ENCODE measurements around the gene DOCK4.
A peak's percentile ranks its signal among the peaks of the same experiment; 100 is the strongest.

The DOCK4 gene

DNA sequence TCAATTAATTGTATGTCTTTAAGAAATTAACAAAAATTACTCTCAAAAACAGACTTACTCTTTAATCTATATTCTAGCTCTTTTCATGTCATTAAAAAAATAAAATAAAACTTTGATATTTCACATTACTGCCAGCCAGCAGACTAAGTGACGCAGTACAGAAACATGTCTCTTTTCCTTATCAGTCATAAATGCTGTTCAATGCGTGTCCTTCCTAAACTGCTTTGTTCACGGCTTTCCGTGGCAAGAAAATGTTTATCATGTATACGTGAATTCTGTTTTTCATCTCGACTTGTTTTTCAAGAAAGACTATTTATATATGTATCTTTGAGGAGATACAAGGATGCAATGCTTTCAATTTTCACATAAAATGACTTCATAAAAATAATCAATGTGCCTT is 182.4 kb downstream of the DOCK4 start:
- H3K4me3 ChIP-seq (ENCODE audit: low read depth in 1 of 5, low read length in 5 of 5), result no peak overlapping the region
- H3K27ac ChIP-seq (ENCODE audit: low read depth, low read length), result no peak overlapping the region
- H3K36me3 ChIP-seq (ENCODE audit: control insufficient read depth in 5 of 5, insufficient read depth in 5 of 5, low read length in 5 of 5), result no peaks in the 10 kb centered on the region
- no peaks in the 10 kb centered on the region for H3K9me3 ChIP-seq (ENCODE audit: control insufficient read depth in 5 of 5, low read length in 5 of 5)
- peaks cover 0 to 22% (median 3%) of the 10 kb centered on the region in 5 donors for H3K4me1 ChIP-seq (ENCODE audit: control insufficient read depth in 5 of 5, insufficient read depth in 5 of 5, low read length in 5 of 5)
- H3K27me3 ChIP-seq (ENCODE audit: control insufficient read depth in 5 of 5, insufficient read depth in 4 of 5, low read length in 5 of 5), result no peaks in the 10 kb centered on the region
- no peak overlapping the region for H3K9ac ChIP-seq (ENCODE audit: low read length in 5 of 5)

DNA sequence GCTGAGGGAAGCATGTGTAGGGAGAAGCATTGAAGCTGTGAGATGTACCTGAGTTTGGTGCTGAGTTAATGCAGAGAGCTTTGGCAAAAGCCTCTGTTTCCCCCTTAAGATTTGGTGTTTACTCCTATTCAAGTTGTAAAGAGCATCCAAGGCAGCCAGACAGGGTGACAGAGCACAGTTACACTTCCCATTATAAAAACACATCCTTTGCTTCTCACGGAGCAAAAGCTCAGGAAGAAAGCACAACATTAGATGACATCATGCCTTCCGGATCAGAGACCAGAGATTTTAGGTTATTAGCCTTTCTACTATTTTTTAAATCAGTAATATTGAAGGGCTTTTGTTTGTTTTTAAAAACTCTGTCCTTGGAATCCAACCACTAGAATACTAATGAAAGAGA is 182.9 kb downstream of the DOCK4 start:
- no peaks in the 10 kb centered on the region for H3K9me3 ChIP-seq (ENCODE audit: control insufficient read depth in 5 of 5, low read length in 5 of 5)

DNA sequence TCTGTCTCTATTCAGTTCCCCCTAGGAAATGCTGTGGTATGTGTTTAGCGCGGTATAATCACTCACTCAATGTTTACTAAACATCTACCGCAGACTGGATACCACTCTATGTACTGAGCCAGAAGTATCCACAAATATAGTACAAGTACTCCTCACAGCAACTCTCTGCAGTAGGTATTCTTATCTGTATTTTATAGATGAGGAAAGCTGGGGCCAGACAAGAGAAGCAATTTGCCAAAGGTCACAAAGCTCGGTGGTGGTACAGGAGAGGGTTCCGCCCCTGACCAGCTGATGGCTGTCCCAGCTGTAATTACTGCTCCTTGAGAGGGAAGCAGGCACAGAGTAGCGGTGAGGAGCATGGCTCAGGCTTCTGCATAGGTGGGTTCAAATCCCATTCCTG is 184.1 kb downstream of the DOCK4 start:
- Histone ChIP-seq H3K9ac (ENCODE audit: low read length in 5 of 5) (no peak overlapping the region), H3K27me3 (ENCODE audit: control insufficient read depth in 5 of 5, insufficient read depth in 4 of 5, low read length in 5 of 5) (no peaks in the 10 kb centered on the region), H3K27ac (ENCODE audit: low read depth, low read length) (no peak overlapping the region), H3K36me3 (ENCODE audit: control insufficient read depth in 5 of 5, insufficient read depth in 5 of 5, low read length in 5 of 5) (no peaks in the 10 kb centered on the region), H3K4me1 (ENCODE audit: control insufficient read depth in 5 of 5, insufficient read depth in 5 of 5, low read length in 5 of 5) (peaks cover 0 to 35% (median 12%) of the 10 kb centered on the region in 5 donors), H3K4me3 (ENCODE audit: low read depth in 1 of 5, low read length in 5 of 5) (no peak overlapping the region), H3K9me3 (ENCODE audit: control insufficient read depth in 5 of 5, low read length in 5 of 5) (no peaks in the 10 kb centered on the region)

More for the DNA sequence above, 182.9 kb downstream of the DOCK4 start:
- no peaks in the 10 kb centered on the region for H3K27me3 ChIP-seq (ENCODE audit: control insufficient read depth in 5 of 5, insufficient read depth in 4 of 5, low read length in 5 of 5)
- no peaks in the 10 kb centered on the region for H3K36me3 ChIP-seq (ENCODE audit: control insufficient read depth in 5 of 5, insufficient read depth in 5 of 5, low read length in 5 of 5)
- H3K4me1 ChIP-seq (ENCODE audit: control insufficient read depth in 5 of 5, insufficient read depth in 5 of 5, low read length in 5 of 5), result peaks cover 0 to 27% (median 8%) of the 10 kb centered on the region in 5 donors
- H3K27ac ChIP-seq (ENCODE audit: low read depth, low read length), result peak overlapping the region; percentile 6
- H3K9ac ChIP-seq (ENCODE audit: low read length in 5 of 5), result no peak overlapping the region
- H3K4me3 ChIP-seq (ENCODE audit: low read depth in 1 of 5, low read length in 5 of 5), result no peak overlapping the region

DNA sequence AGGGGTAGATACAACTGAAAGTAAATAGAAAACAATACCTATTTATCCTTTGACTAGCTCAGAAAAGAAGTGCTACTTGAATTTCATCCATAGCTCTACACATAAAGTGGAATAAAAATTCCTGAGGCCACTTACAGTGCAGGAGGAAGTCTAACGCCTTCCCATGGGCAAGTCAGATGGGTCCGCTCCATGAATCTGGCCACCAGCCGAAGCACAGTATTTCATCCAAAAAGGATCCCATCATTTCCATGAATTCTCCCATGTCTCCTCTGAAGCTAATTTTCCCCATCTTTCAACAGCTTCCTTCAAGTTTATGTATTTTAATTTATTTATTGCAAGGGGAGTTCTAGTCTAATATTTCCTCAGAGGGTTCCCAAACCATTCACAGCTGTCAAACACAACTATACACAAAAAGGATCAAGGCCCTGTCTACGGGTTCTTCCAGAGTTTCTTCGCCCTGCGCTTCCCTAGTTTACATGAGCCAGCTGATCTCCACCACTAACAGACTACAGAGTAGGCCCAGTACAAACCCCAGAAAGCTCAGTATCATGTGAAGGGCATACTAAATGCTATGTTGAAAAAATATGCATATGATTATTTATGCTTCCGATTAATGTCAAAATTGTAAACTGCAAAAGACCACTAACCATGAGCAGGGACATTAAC is 184.7 kb downstream of the DOCK4 start:
- Histone ChIP-seq H3K27me3 (ENCODE audit: control insufficient read depth in 5 of 5, insufficient read depth in 4 of 5, low read length in 5 of 5) (no peaks in the 10 kb centered on the region), H3K4me1 (ENCODE audit: control insufficient read depth in 5 of 5, insufficient read depth in 5 of 5, low read length in 5 of 5) (peaks cover 0 to 35% (median 12%) of the 10 kb centered on the region in 5 donors), H3K36me3 (ENCODE audit: control insufficient read depth in 5 of 5, insufficient read depth in 5 of 5, low read length in 5 of 5) (no peaks in the 10 kb centered on the region), H3K4me3 (ENCODE audit: low read depth in 1 of 5, low read length in 5 of 5) (no peak overlapping the region), H3K9ac (ENCODE audit: low read length in 5 of 5) (no peak overlapping the region), H3K9me3 (ENCODE audit: control insufficient read depth in 5 of 5, low read length in 5 of 5) (no peaks in the 10 kb centered on the region), H3K27ac (ENCODE audit: low read depth, low read length) (no peak overlapping the region)

DNA sequence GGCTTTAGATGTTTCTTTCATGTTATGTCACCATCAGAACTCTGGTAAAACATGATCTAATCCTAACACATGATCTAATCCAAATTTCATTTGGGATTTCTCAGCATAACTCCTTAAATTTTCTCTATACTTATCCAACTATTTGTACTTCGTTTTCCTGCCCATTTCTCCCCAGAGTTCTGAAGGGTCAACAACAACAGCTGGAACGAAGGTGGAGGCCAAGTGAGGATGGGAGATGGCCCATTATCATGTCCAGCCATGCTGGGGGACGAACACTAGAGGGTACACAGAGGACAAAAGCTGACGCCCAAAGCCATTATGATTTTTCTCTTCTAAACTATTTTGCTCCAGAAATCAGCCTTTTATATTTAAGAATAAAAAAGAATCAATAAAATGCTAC is 185.4 kb downstream of the DOCK4 start:
- H3K27ac ChIP-seq (ENCODE audit: low read depth, low read length), result no peak overlapping the region
- H3K4me1 ChIP-seq (ENCODE audit: control insufficient read depth in 5 of 5, insufficient read depth in 5 of 5, low read length in 5 of 5), result peaks cover 0 to 35% (median 12%) of the 10 kb centered on the region in 5 donors
- no peaks in the 10 kb centered on the region for H3K27me3 ChIP-seq (ENCODE audit: control insufficient read depth in 5 of 5, insufficient read depth in 4 of 5, low read length in 5 of 5)
- no peak overlapping the region for H3K9ac ChIP-seq (ENCODE audit: low read length in 5 of 5)
- no peak overlapping the region for H3K4me3 ChIP-seq (ENCODE audit: low read depth in 1 of 5, low read length in 5 of 5)
- H3K36me3 ChIP-seq (ENCODE audit: control insufficient read depth in 5 of 5, insufficient read depth in 5 of 5, low read length in 5 of 5), result no peaks in the 10 kb centered on the region
- H3K9me3 ChIP-seq (ENCODE audit: control insufficient read depth in 5 of 5, low read length in 5 of 5), result no peaks in the 10 kb centered on the region

DNA sequence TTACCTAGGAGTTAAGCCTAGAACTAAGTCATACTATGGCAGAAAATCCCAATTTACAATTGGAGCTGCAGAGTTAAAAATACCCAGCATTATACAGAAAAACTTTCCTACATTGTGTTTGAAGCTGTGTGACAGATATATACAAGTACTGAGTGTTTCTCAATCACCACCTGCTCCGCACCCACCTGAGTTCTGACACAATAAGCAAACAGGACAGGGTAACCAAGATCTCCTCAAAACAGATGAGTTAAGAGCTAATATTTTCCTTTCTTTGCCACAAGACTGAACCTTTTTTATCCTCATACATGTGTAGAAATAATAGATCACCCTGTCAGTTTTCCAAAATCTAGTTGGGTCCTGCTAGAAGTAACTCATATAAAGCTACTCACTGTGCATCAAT is 186.3 kb downstream of the DOCK4 start:
- Histone ChIP-seq H3K27me3 (ENCODE audit: control insufficient read depth in 5 of 5, insufficient read depth in 4 of 5, low read length in 5 of 5) (no peaks in the 10 kb centered on the region), H3K4me1 (ENCODE audit: control insufficient read depth in 5 of 5, insufficient read depth in 5 of 5, low read length in 5 of 5) (peaks cover 0 to 35% (median 12%) of the 10 kb centered on the region in 5 donors), H3K9me3 (ENCODE audit: control insufficient read depth in 5 of 5, low read length in 5 of 5) (no peaks in the 10 kb centered on the region), H3K9ac (ENCODE audit: low read length in 5 of 5) (no peak overlapping the region), H3K27ac (ENCODE audit: low read depth, low read length) (no peak overlapping the region), H3K4me3 (ENCODE audit: low read depth in 1 of 5, low read length in 5 of 5) (no peak overlapping the region), H3K36me3 (ENCODE audit: control insufficient read depth in 5 of 5, insufficient read depth in 5 of 5, low read length in 5 of 5) (no peaks in the 10 kb centered on the region)

DNA sequence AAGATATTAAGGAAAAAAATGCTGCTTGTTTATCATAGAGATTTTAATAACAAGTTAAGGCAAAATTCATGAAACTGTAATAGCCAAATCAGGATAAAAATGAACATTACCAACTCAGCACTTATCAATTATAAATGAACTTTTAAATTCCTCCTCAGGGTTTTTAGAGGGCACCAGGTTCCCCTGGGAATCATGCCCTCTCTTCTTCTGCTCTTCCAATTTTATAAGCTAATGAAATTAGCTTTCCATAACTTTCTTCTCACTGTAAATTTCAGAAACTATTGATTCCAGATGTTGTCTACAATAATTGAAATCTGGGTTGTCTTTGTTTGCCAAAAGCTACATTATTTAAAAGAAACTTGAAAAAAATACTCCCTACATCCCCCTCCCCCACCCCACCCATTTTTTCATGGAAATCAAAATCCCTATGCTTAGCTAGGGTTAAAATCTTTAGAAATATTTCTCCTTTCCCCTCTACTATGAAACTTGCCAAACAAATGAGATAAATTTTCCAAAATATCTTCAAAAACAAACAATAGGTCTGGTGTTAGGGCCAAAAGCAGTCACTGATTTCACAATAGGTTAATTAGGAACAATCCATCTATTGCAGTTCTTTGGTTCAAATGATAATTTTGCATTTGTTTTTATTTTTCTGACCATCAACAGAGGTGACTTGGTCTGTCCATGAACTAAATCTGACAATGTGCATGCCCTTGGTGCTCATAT is 187.7 kb downstream of the DOCK4 start:
- no peak overlapping the region for H3K9ac ChIP-seq (ENCODE audit: low read length in 5 of 5)
- no peaks in the 10 kb centered on the region for H3K9me3 ChIP-seq (ENCODE audit: control insufficient read depth in 5 of 5, low read length in 5 of 5)
- H3K4me3 ChIP-seq (ENCODE audit: low read depth in 1 of 5, low read length in 5 of 5), result no peak overlapping the region
- H3K27ac ChIP-seq (ENCODE audit: low read depth, low read length), result no peak overlapping the region
- H3K27me3 ChIP-seq (ENCODE audit: control insufficient read depth in 5 of 5, insufficient read depth in 4 of 5, low read length in 5 of 5), result no peaks in the 10 kb centered on the region
- peaks cover 0 to 35% (median 12%) of the 10 kb centered on the region in 5 donors for H3K4me1 ChIP-seq (ENCODE audit: control insufficient read depth in 5 of 5, insufficient read depth in 5 of 5, low read length in 5 of 5)
- no peaks in the 10 kb centered on the region for H3K36me3 ChIP-seq (ENCODE audit: control insufficient read depth in 5 of 5, insufficient read depth in 5 of 5, low read length in 5 of 5)

DNA sequence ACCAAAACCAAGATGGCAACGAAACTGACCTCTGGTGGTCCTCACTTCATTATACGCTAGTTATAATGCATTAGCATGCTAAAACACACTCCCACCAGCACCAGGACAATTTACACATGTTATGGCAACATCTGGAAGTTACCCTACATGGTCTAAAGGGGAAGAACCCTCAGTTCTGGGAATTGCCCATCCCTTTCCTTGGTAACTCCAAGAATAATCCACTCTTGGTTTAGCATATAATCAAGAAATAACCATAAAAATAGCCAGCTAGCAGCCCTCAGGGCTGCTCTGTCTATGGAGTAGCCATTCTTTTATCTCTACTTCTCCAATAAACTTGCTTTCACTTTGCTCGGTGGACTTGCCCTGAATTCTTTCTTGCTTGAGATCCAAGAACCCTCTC is 191.1 kb downstream of the DOCK4 start:
- no peaks in the 10 kb centered on the region for H3K36me3 ChIP-seq (ENCODE audit: control insufficient read depth in 5 of 5, insufficient read depth in 5 of 5, low read length in 5 of 5)
- H3K4me3 ChIP-seq (ENCODE audit: low read depth in 1 of 5, low read length in 5 of 5), result no peak overlapping the region
- peaks cover 0 to 27% (median 18%) of the 10 kb centered on the region in 5 donors for H3K4me1 ChIP-seq (ENCODE audit: control insufficient read depth in 5 of 5, insufficient read depth in 5 of 5, low read length in 5 of 5)
- H3K27ac ChIP-seq (ENCODE audit: low read depth, low read length), result no peak overlapping the region
- no peaks in the 10 kb centered on the region for H3K9me3 ChIP-seq (ENCODE audit: control insufficient read depth in 5 of 5, low read length in 5 of 5)
- H3K9ac ChIP-seq (ENCODE audit: low read length in 5 of 5), result no peak overlapping the region
- H3K27me3 ChIP-seq (ENCODE audit: control insufficient read depth in 5 of 5, insufficient read depth in 4 of 5, low read length in 5 of 5), result no peaks in the 10 kb centered on the region

DNA sequence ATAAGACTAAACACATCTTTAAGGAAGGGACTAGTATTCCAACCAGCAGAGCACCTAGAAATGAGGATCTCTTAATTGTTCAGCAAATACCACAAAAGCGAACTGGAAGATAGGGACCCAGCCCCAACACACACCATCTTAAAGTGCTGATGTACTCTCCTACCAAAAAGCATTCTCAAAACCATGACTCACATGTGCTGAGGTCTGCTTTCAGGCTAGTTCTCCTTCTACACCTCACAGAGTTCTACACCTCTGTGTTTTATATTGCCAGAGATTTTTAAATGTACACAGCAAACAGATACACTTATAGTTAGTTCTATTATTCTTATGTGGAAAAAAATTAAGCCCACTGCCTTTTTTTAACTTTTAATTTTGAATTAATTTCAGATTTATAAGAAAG is 191.9 kb downstream of the DOCK4 start:
- no peaks in the 10 kb centered on the region for H3K27me3 ChIP-seq (ENCODE audit: control insufficient read depth in 5 of 5, insufficient read depth in 4 of 5, low read length in 5 of 5)
- no peak overlapping the region for H3K9ac ChIP-seq (ENCODE audit: low read length in 5 of 5)
- H3K9me3 ChIP-seq (ENCODE audit: control insufficient read depth in 5 of 5, low read length in 5 of 5), result no peaks in the 10 kb centered on the region
- no peak overlapping the region for H3K27ac ChIP-seq (ENCODE audit: low read depth, low read length)
- H3K36me3 ChIP-seq (ENCODE audit: control insufficient read depth in 5 of 5, insufficient read depth in 5 of 5, low read length in 5 of 5), result no peaks in the 10 kb centered on the region
- peaks cover 0 to 27% (median 18%) of the 10 kb centered on the region in 5 donors for H3K4me1 ChIP-seq (ENCODE audit: control insufficient read depth in 5 of 5, insufficient read depth in 5 of 5, low read length in 5 of 5)
- H3K4me3 ChIP-seq (ENCODE audit: low read depth in 1 of 5, low read length in 5 of 5), result no peak overlapping the region

DNA sequence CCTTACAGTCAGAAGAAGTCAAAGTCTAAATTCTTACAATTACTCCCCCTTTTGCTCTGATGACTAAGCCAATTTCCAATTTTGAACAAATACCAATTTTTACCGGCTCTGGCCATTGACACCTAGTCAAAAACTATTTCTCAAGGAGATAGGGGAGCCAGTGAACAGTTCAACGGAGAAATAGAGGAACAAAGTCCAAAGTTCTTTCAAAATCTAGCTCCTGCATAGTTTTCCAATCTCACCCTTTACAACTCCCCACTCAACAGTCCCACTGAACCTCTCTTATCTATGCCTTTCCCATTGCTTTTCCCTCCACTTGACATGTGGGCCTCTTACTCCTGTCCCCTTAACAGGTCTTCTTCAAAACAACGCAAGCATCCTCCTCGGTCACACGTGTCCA is 192.9 kb downstream of the DOCK4 start:
- Histone ChIP-seq H3K9me3 (ENCODE audit: control insufficient read depth in 5 of 5, low read length in 5 of 5) (no peaks in the 10 kb centered on the region), H3K4me3 (ENCODE audit: low read depth in 1 of 5, low read length in 5 of 5) (no peak overlapping the region), H3K36me3 (ENCODE audit: control insufficient read depth in 5 of 5, insufficient read depth in 5 of 5, low read length in 5 of 5) (no peaks in the 10 kb centered on the region), H3K4me1 (ENCODE audit: control insufficient read depth in 5 of 5, insufficient read depth in 5 of 5, low read length in 5 of 5) (peaks cover 0 to 17% (median 12%) of the 10 kb centered on the region in 5 donors), H3K27me3 (ENCODE audit: control insufficient read depth in 5 of 5, insufficient read depth in 4 of 5, low read length in 5 of 5) (no peaks in the 10 kb centered on the region), H3K27ac (ENCODE audit: low read depth, low read length) (no peak overlapping the region), H3K9ac (ENCODE audit: low read length in 5 of 5) (no peak overlapping the region)
